Astrocyte (in vitro differentiated cells and primary cell): ENCODE data around the gene CELF5.

Experiments used
- CTCF ChIP-seq: IDR thresholded peaks from 2 replicates; pipeline ENCODE4 v1.5.1; 2011; ENCODE audit warnings: low read depth, mild to moderate bottlenecking, inconsistent platforms, low read length, moderate library complexity; ENCODE audit not compliant: insufficient read depth
- EZH2 ChIP-seq: IDR thresholded peaks from 2 replicates; pipeline ENCODE4 v1.6.1; 2012; ENCODE audit warnings: mild to moderate bottlenecking, low read length, inconsistent platforms; ENCODE audit not compliant: insufficient read depth

GRCh38 chr19:3289971-3290569 lies 65.6 kb downstream of the CELF5 start:
- TF ChIP-seq CTCF: no peak
- no peak for TF ChIP-seq EZH2
